ENCODE results near the gene NPHP4. TPM values are rescaled to one million over a fixed set of nuclear protein-coding genes. Genes with fewer than 3 reads are reported as not detected.

Gene NPHP4
- total and polyA plus RNA-seq, 2 donors (not counting 3 experiments of a cell fraction or from before 2014, with no cell fraction given): 4.4 to 11.7 TPM

DNA sequence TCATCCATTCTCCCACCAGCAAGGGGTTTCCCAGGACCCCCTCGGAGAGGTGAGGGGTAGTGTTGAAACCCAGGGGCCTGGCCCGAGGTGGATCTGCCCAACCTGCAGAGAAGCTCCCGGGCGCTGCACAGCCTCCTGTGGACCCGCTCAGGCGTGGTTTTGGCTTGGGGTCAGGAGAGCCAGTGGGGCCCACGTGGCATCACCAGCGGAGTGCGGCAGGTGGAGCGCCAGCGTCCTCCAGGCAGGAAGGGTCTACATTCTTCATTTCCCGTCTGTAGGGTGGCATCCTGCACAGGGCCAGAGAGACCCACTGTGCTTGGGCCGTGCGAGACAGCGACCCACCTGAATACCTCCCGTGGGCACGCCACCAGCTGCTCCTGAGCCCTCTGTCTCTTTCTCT lies 135.2 kb downstream of the NPHP4 start:
- Histone ChIP-seq H3K79me2 (ENCODE audit: control insufficient read depth, insufficient read depth, low read length) (no peaks in the 10 kb centered on the region), H3K9me3 (replicated peaks; ENCODE audit: control insufficient read depth, insufficient read depth, low read length) (no peaks in the 10 kb centered on the region), H4K20me1 (replicated peaks; ENCODE audit: control insufficient read depth, extremely low read depth, insufficient read depth, low read length) (no peaks in the 10 kb centered on the region), H3K9ac (replicated peaks; ENCODE audit: extremely low read depth, insufficient read depth, low read length) (no peak overlapping the region), H3K27me3 (ENCODE audit: control insufficient read depth in 2 of 2, insufficient read depth in 2 of 2, low read length in 2 of 2) (no peaks in the 10 kb centered on the region), H2AFZ (ENCODE audit: low read depth, low read length) (no peak overlapping the region), H3K4me2 (ENCODE audit: insufficient read depth, low read length) (no peak overlapping the region), H3K36me3 (ENCODE audit: control insufficient read depth in 2 of 2, extremely low read depth in 1 of 2, insufficient read depth in 2 of 2, low read length in 2 of 2) (no peaks in the 10 kb centered on the region), H3K4me3 (replicated peaks in 1 of 3; ENCODE audit: insufficient read depth in 1 of 3, low read depth in 1 of 3, low read length in 3 of 3) (no peak overlapping the region), H3K9me1 (replicated peaks; ENCODE audit: control insufficient read depth, extremely low read depth, insufficient read depth, low read length) (no peaks in the 10 kb centered on the region), H3K27ac (ENCODE audit: insufficient read depth, low read depth, low read length) (no peak overlapping the region), H3K4me1 (ENCODE audit: control insufficient read depth, extremely low read depth, insufficient read depth, low read length) (no peaks in the 10 kb centered on the region)
- no peak for FAIRE-seq
- ChIA-PET CTCF (no interaction called here), POLR2A (no interaction called here)
- intact Hi-C loops (cut with micrococcal nuclease): no loop called here
- no peak for DNase-seq (ENCODE audit: low read depth, low spot score)
- BruUV-seq (replicated peaks): no TSS peak
- dilution Hi-C loops (cut with MboI; ENCODE audit: extremely low pct_ligation_motif_present, low sequenced_read_pairs): no loop called here
- TF ChIP-seq MYC (IDR thresholded peaks at IDR 0.05; ENCODE audit: low read depth, low read length) (no peak), POLR2A (IDR thresholded peaks at IDR 0.05; ENCODE audit: low read depth, low read length) (no peak), EZH2 (IDR thresholded peaks at IDR 0.05; ENCODE audit: borderline replicate concordance, low read depth, low read length, severe bottlenecking) (no peak), JUN (IDR thresholded peaks at IDR 0.05; ENCODE audit: borderline replicate concordance, insufficient read depth, insufficient read length, low read depth) (no peak), POLR2AphosphoS5 (IDR thresholded peaks at IDR 0.05; ENCODE audit: insufficient read depth, low read depth, low read length) (no peak), GATA2 (IDR thresholded peaks at IDR 0.05; ENCODE audit: insufficient read depth, insufficient read length, low read depth, low read length) (no peak)
- TF ChIP-seq, protein P1, sequence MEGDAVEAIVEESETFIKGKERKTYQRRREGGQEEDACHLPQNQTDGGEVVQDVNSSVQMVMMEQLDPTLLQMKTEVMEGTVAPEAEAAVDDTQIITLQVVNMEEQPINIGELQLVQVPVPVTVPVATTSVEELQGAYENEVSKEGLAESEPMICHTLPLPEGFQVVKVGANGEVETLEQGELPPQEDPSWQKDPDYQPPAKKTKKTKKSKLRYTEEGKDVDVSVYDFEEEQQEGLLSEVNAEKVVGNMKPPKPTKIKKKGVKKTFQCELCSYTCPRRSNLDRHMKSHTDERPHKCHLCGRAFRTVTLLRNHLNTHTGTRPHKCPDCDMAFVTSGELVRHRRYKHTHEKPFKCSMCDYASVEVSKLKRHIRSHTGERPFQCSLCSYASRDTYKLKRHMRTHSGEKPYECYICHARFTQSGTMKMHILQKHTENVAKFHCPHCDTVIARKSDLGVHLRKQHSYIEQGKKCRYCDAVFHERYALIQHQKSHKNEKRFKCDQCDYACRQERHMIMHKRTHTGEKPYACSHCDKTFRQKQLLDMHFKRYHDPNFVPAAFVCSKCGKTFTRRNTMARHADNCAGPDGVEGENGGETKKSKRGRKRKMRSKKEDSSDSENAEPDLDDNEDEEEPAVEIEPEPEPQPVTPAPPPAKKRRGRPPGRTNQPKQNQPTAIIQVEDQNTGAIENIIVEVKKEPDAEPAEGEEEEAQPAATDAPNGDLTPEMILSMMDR (IDR thresholded peaks at IDR 0.05; ENCODE audit: extremely low read depth in 1 of 2, insufficient read depth in 1 of 2, low read depth in 1 of 2, low read length in 2 of 2): no peak

All from endothelial cell of umbilical vein (primary cell).